Activated CD4-positive, alpha-beta T cell treated with anti-CD3 and anti-CD28 coated beads, Interleukin-2, amount 50 U/mL, for 1 hour (primary cell): ENCODE data around the gene LDLRAD3.
A peak's percentile ranks its signal among the peaks of the same experiment; 100 is the strongest.

Source experiments
- DNase-seq: peaks from one replicate; pipeline ENCODE4 v3.0.0-alpha.2; 2020

LDLRAD3 gene

GRCh38 chr11:36254713-36255112 is 310.9 kb downstream of the LDLRAD3 start:
- no peak for DNase-seq

GRCh38 chr11:36257351-36257750 is 313.5 kb downstream of the LDLRAD3 start:
- DNase-seq: no peak

GRCh38 chr11:36258730-36259360 is 315.0 kb downstream of the LDLRAD3 start:
- DNase-seq: peak; percentile 2

GRCh38 chr11:36261094-36261493 is 317.2 kb downstream of the LDLRAD3 start:
- no peak for DNase-seq

GRCh38 chr11:36264011-36264972 is 320.4 kb downstream of the LDLRAD3 start:
- no peak for DNase-seq

GRCh38 chr11:36264973-36265344 is 321.1 kb downstream of the LDLRAD3 start:
- no peak for DNase-seq

GRCh38 chr11:36265793-36266628 is 322.1 kb downstream of the LDLRAD3 start:
- peak; percentile 54 for DNase-seq

GRCh38 chr11:36266767-36267166 is 322.9 kb downstream of the LDLRAD3 start:
- DNase-seq: no peak

GRCh38 chr11:36268337-36268985 is 324.6 kb downstream of the LDLRAD3 start:
- DNase-seq: no peak

- no peak for DNase-seq
Measured at GRCh38 chr11:36270701-36271100, 326.8 kb downstream of the LDLRAD3 start.

- no peak for DNase-seq
Measured at GRCh38 chr11:36271794-36272407, 328.0 kb downstream of the LDLRAD3 start.

- no peak for DNase-seq
Measured at GRCh38 chr11:36273110-36273509, 329.2 kb downstream of the LDLRAD3 start.

- no peak for DNase-seq
Measured at GRCh38 chr11:36274414-36274813, 330.6 kb downstream of the LDLRAD3 start.

GRCh38 chr11:36278531-36279282 is 334.8 kb downstream of the LDLRAD3 start:
- no peak for DNase-seq

- DNase-seq: no peak
Measured at GRCh38 chr11:36280531-36280930, 336.7 kb downstream of the LDLRAD3 start.
